SK-N-SH (cell line): ENCODE data around the gene CCR3. TPM values are rescaled to one million over a fixed set of nuclear protein-coding genes. Genes with fewer than 3 reads are reported as not detected.

Source experiments
- CTCF ChIA-PET: fragments of 300-600, 350-600 bp; formaldehyde crosslinking; extraction: SDS; loops from one replicate; lab custom pipeline; 2021; lab: Yijun Ruan, JAX
- POLR2A ChIA-PET: fragments of 350-600 bp; sonication (Branson Sonifier 250); formaldehyde crosslinking; extraction: SDS; loops from one replicate; lab custom pipeline; 2020; ENCODE audit warnings: antibody characterized with exemption, inconsistent platforms; lab: Yijun Ruan, JAX
- DNase-seq: peaks from one replicate; pipeline ENCODE4 v3.0.0; 2012
- H2AFZ ChIP-seq: fragments of 200-600 bp; sonication (generic); 2 replicates; pipeline ENCODE4 v1.8.1; 2016; ENCODE audit warnings: antibody characterized with exemption, mild to moderate bottlenecking, low read depth
- H3F3A ChIP-seq: fragments of 200-600 bp; sonication (generic); replicated peaks from 2 replicates; pipeline ENCODE3; 2016; ENCODE audit warnings: antibody characterized with exemption, mild to moderate bottlenecking; ENCODE audit not compliant: insufficient read depth
- H3K27ac ChIP-seq, 2 experiments: fragments of 200-500 bp in 1 of 2; fragments of 200-600 bp in 1 of 2; sonication (Bioruptor generic) in 1 of 2; sonication (generic), shearing (Covaris generic) in 1 of 2; 2 replicates each; pipeline versions ENCODE4 v1.5.1 to v1.6.1; 2014 to 2016; ENCODE audit warnings: low read depth in 2 of 2, inconsistent platforms in 1 of 2, low read length in 1 of 2, mild to moderate bottlenecking in 1 of 2, mixed read lengths in 1 of 2
- H3K27me3 ChIP-seq: fragments of 200-600 bp; sonication (generic), shearing (Covaris generic); 2 replicates; pipeline ENCODE4 v1.6.1; 2016; ENCODE audit warnings: mixed run types; ENCODE audit not compliant: insufficient read depth
- H3K36me3 ChIP-seq, 2 experiments: fragments of 200-500 bp in 1 of 2; fragments of 200-600 bp in 1 of 2; sonication (Bioruptor generic) in 1 of 2; sonication (generic) in 1 of 2; replicated peaks in 1 of 2; 2 replicates each; pipeline versions ENCODE3 to v1.5.1; 2014 to 2016; ENCODE audit warnings: low read length in 1 of 2, mild to moderate bottlenecking in 1 of 2; ENCODE audit not compliant: insufficient read depth in 2 of 2, control insufficient read depth in 1 of 2
- H3K4me1 ChIP-seq, 2 experiments: fragments of 200-500 bp in 1 of 2; fragments of 200-600 bp in 1 of 2; sonication (Bioruptor generic) in 1 of 2; sonication (generic), shearing (Covaris generic) in 1 of 2; 2 replicates each; pipeline versions ENCODE4 v1.5.1 to v1.6.1; 2014 to 2016; ENCODE audit warnings: low read depth in 1 of 2, low read length in 1 of 2, mixed run types in 1 of 2; ENCODE audit not compliant: insufficient read depth in 2 of 2, control insufficient read depth in 1 of 2
- H3K4me2 ChIP-seq: fragments of 200-600 bp; sonication (generic), shearing (Covaris generic); 2 replicates; pipeline ENCODE4 v1.6.1; 2017; ENCODE audit warnings: mixed run types
- H3K4me3 ChIP-seq, 2 experiments: fragments of 200-500 bp in 1 of 2; fragments of 200-600 bp in 1 of 2; sonication (Bioruptor generic) in 1 of 2; sonication (generic), shearing (Covaris generic) in 1 of 2; 2 replicates each; pipeline versions ENCODE4 v1.5.1 to v1.8.1; 2014 to 2016; ENCODE audit warnings: low read depth in 2 of 2, inconsistent platforms in 1 of 2, low read length in 1 of 2, mild to moderate bottlenecking in 1 of 2, mixed read lengths in 1 of 2, moderate library complexity in 1 of 2
- H3K79me2 ChIP-seq: fragments of 200-600 bp; sonication (generic); 2 replicates; pipeline ENCODE4 v1.8.1; 2017; ENCODE audit warnings: mild to moderate bottlenecking; ENCODE audit not compliant: insufficient read depth
- H3K9ac ChIP-seq: fragments of 200-600 bp; sonication (generic); 2 replicates; pipeline ENCODE4 v1.6.1; 2017; ENCODE audit warnings: mixed run types
- H3K9me2 ChIP-seq: fragments of 200-600 bp; sonication (generic); 2 replicates; pipeline ENCODE4 v1.6.1; 2017; ENCODE audit warnings: mixed run types
- H3K9me3 ChIP-seq: fragments of 200-600 bp; sonication (generic); 2 replicates; pipeline ENCODE4 v1.6.1; 2017; ENCODE audit warnings: mixed run types, mild to moderate bottlenecking, moderate library complexity
- H4K20me1 ChIP-seq: fragments of 200-600 bp; sonication (generic); 2 replicates; pipeline ENCODE4 v1.6.1; 2017; ENCODE audit warnings: mild to moderate bottlenecking, mixed run types; ENCODE audit not compliant: insufficient read depth
- CHD2 ChIP-seq: fragments of 150-350 bp; IDR thresholded peaks from 2 replicates; pipeline ENCODE4 v1.6.1; 2018; ENCODE audit warnings: low read length; ENCODE audit not compliant: partially characterized antibody
- ELF1 ChIP-seq: IDR thresholded peaks from 2 replicates; pipeline ENCODE4 v1.4.0; 2012
- EP300 ChIP-seq, 2 experiments: IDR thresholded peaks; 2 replicates each; pipeline versions ENCODE4 v1.4.0 to v1.6.1; 2012; ENCODE audit warnings: borderline replicate concordance in 1 of 2, low read depth in 1 of 2, low read length in 1 of 2
- EZH2phosphoT487 ChIP-seq: fragments of 200-600 bp; sonication (generic); IDR thresholded peaks from 2 replicates; pipeline ENCODE4 v1.6.1; 2017; ENCODE audit warnings: low read depth, mixed run types, mild to moderate bottlenecking, antibody characterized with exemption, moderate library complexity, borderline replicate concordance
- FOXM1 ChIP-seq: IDR thresholded peaks from 2 replicates; pipeline ENCODE4 v1.4.0; 2012; ENCODE audit warnings: low read depth, mild to moderate bottlenecking
- GABPA ChIP-seq: IDR thresholded peaks from 2 replicates; pipeline ENCODE4 v1.4.0; 2012; ENCODE audit warnings: low read depth, mild to moderate bottlenecking
- GATA2 ChIP-seq: sonication (generic); formaldehyde crosslinking; IDR thresholded peaks from 2 replicates; pipeline ENCODE4 v1.5.0; 2020; ENCODE audit warnings: mild to moderate bottlenecking, missing genetic modification reagents
- JUND ChIP-seq: IDR thresholded peaks from 2 replicates; pipeline ENCODE4 v1.4.0; 2012
- MEF2A ChIP-seq: IDR thresholded peaks from 2 replicates; pipeline ENCODE4 v1.4.0; 2012; ENCODE audit warnings: low read depth, borderline replicate concordance
- NFIC ChIP-seq: IDR thresholded peaks from 2 replicates; pipeline ENCODE4 v1.4.0; 2012; ENCODE audit warnings: borderline replicate concordance
- NRF1 ChIP-seq: IDR thresholded peaks from 2 replicates; pipeline ENCODE4 v1.6.1; 2012; ENCODE audit warnings: low read depth, mild to moderate bottlenecking, low read length
- RAD21 ChIP-seq: IDR thresholded peaks from 2 replicates; pipeline ENCODE4 v1.6.1; 2012; ENCODE audit warnings: mild to moderate bottlenecking, low read length
- RXRA ChIP-seq: IDR thresholded peaks from 2 replicates; pipeline ENCODE4 v1.4.0; 2012; ENCODE audit warnings: low read depth, mild to moderate bottlenecking, borderline replicate concordance
- SIN3A ChIP-seq: IDR thresholded peaks from 2 replicates; pipeline ENCODE4 v1.6.1; 2012; ENCODE audit warnings: low read depth, mild to moderate bottlenecking, low read length, moderate library complexity, borderline replicate concordance
- SMC3 ChIP-seq: IDR thresholded peaks from 2 replicates; pipeline ENCODE4 v1.6.1; 2012; ENCODE audit warnings: low read depth, low read length, improper control_type of control experiment
- USF1 ChIP-seq: IDR thresholded peaks from 2 replicates; pipeline ENCODE4 v1.4.0; 2012; ENCODE audit warnings: low read depth, borderline replicate concordance
- USF2 ChIP-seq: fragments of 150-350 bp; IDR thresholded peaks from 2 replicates; pipeline ENCODE4 v1.6.1; 2017; ENCODE audit warnings: antibody characterized with exemption, low read length, low read depth, borderline replicate concordance
- ZBTB33 ChIP-seq: IDR thresholded peaks from 2 replicates; pipeline ENCODE4 v1.4.0; 2012; ENCODE audit warnings: low read depth, borderline replicate concordance
- WGBS: methylation state at CpG from one replicate; pipeline ENCODE4 v1.1.6; 2017; ENCODE audit warnings: low lambda C conversion rate; 5-methylcytosine and 5-hydroxymethylcytosine counted together
- polyA plus RNA-seq, 3 experiments: library from polyadenylated mRNA; depleted of rRNA; stranded (reverse); fragments of >200 nt; gene quantifications; 2 replicates each; pipeline ENCODE4 v1.2.3, GENCODE V29; 2012
- TF ChIP-seq, protein P1 (sequence below): fragments of 150-350 bp; IDR thresholded peaks from 2 replicates; pipeline ENCODE4 v1.6.1; 2016; ENCODE audit warnings: mild to moderate bottlenecking, low read depth, low read length

CCR3 gene
- polyA plus RNA-seq, 1 of the 3 experiments (the other 2 are of a cell fraction): not detected

DNA sequence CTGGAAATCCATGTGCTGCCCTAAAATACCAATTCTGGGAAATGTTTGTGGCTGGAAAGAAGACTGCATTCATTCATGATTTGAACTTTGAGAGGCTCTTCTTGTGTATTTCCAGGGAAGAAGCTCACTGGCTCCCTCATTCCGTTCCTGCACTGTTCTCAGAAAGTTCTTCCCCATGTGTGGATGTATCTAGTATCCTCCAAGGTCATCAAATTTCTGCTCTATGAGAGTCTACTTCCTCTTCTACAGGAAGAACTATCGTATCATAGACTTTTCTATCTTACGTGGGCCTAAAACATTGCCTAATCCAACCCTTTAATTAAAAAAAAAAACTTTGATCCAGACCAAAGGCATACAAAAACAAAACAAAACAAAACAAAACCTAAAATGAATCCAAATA lies 2.9 kb downstream of the CCR3 start:
- CTCF ChIA-PET: no interaction called here
- H3K9me3 ChIP-seq: no peaks in the 10 kb centered on the region
- no peaks in the 10 kb centered on the region for H4K20me1 ChIP-seq
- no peaks in the 10 kb centered on the region for H3F3A ChIP-seq
- H3K36me3 ChIP-seq: no peaks in the 10 kb centered on the region
- H3K9ac ChIP-seq: no peak overlapping the region
- peaks cover 9% of the 10 kb centered on the region; the same call in 1 of the 2 replicates for H3K27me3 ChIP-seq
- TF ChIP-seq GABPA: no peak
- TF ChIP-seq ZBTB33: no peak
- TF ChIP-seq ELF1: no peak
- no peak for TF ChIP-seq SIN3A
- no peak for TF ChIP-seq EZH2phosphoT487
- TF ChIP-seq NRF1: no peak
- no peak for TF ChIP-seq FOXM1
- TF ChIP-seq, protein P1, sequence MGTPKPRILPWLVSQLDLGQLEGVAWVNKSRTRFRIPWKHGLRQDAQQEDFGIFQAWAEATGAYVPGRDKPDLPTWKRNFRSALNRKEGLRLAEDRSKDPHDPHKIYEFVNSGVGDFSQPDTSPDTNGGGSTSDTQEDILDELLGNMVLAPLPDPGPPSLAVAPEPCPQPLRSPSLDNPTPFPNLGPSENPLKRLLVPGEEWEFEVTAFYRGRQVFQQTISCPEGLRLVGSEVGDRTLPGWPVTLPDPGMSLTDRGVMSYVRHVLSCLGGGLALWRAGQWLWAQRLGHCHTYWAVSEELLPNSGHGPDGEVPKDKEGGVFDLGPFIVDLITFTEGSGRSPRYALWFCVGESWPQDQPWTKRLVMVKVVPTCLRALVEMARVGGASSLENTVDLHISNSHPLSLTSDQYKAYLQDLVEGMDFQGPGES: no peak
- TF ChIP-seq RAD21: no peak
- no peak for TF ChIP-seq JUND
- TF ChIP-seq USF2: no peak
- no peak for TF ChIP-seq CHD2
- TF ChIP-seq SMC3: no peak
- TF ChIP-seq RXRA: no peak
- TF ChIP-seq EP300 (IDR thresholded peaks at IDR 0.05; ENCODE audit: borderline replicate concordance in 1 of 2, low read depth in 1 of 2, low read length in 1 of 2): no peak
- TF ChIP-seq NFIC: no peak
- TF ChIP-seq USF1: no peak
- no peak for TF ChIP-seq GATA2 (CRISPR knock-in tag)
- TF ChIP-seq MEF2A: no peak
- TF ChIP-seq, all 33 proteins: peak for 0
- H3K79me2 ChIP-seq: no peaks in the 10 kb centered on the region
- H3K4me2 ChIP-seq: no peak overlapping the region
- H3K4me1 ChIP-seq: no peaks in the 10 kb centered on the region
- no peak overlapping the region for H2AFZ ChIP-seq
- DNase-seq: no peak
- no peak overlapping the region for H3K4me3 ChIP-seq
- 22% methylated on average over 3 of the region's 3 CpGs for WGBS
- no peaks in the 10 kb centered on the region for H3K9me2 ChIP-seq
- no peak overlapping the region for H3K27ac ChIP-seq
- POLR2A ChIA-PET: no interaction called here
